Activated T-helper 9 cell treated with anti-CD3 and anti-CD28 coated beads, Interleukin-2, amount 50 U/mL, for 16 hours (primary cell): ENCODE measurements around the gene DOCK4.

Experiments
- DNase-seq: peaks from one replicate; pipeline ENCODE4 v3.0.0-alpha.2; 2020; ENCODE audit warnings: low read depth

DOCK4 gene

DNA sequence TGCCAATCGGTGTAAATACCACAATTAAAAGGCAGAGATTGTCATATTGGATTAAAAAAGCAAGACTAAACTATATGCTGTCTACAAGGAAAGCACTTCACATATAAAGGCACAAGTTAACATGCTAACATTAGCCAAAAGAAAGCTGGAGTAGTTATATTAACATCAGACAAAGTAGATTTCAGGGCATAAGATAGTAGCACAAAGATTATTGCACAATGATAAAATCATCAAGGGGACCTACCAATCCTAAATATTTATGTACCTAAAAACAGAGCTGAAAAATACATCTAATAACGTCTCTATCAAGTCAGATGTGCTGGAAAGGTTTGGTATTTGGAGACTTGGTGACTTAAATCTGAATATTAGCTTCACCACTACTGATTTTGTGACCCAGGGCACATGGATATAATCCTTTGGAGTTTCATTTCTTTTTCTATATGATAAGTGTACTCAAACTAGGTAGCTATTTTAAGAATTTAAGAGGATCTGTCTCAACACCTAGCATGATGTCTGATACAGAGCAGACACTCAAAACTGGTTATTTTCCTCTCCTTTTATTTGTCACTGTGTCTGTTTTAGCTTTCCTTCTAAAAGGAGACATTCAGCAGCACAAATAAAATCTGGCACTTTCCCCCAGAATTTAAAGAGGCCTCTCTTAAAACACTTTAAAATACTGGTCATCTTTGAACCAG, 156.5 kb downstream of the DOCK4 start:
- DNase-seq: no peak

DNA sequence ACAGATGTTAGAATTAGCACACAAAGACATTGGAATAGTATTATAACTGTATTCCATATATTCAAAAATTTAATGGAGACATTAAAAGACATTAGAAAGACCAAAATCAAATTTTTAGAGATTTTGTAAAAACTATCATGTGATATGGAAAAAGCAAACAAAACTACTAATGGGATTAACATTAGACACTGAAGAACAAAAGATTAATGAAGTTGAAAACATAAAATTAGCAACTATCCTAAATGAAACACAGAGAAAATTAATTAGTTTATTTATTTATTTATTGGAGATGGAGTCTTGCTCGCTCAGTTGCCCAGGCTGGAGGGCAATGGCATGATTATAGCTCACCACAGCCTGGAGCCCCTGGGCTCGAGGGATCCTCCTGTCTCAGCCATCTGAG, 158.8 kb downstream of the DOCK4 start:
- no peak for DNase-seq

DNA sequence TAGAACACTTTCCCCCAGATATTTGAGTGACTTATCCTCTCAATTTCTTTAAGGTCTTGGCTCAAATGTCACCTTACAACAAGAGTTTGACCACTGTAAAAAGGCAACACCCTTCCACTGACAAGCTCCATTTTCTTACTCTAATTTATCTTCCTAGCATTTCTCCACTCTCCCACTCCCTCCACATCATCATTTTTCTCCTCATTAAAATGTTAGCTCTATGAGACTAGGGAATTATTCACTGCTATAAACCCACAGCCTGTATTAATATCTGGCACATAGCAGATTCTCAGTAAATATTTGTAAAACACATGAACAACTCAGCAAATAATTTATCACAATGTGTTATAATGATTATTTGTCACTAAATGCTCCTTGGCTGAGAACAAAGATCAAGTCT, 161.0 kb downstream of the DOCK4 start:
- no peak for DNase-seq

DNA sequence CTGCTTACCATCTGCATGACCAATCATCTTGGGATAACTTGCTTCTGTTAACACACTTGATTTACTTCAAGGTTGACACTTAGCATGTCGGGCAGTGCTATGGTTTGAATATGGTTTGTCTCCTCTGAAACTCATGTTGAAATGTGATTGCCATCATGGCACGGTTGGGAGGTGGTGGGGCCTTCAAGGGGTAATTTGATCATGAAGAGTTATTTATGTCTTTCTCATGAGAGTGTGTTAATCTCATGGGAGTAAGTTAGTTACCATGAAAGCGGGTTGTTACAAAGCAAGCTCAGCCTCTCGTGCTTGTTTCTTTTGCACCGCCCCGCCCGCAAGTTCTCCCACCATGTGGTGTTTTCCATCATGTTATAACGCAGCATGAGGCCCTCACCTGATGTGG, 163.6 kb downstream of the DOCK4 start:
- no peak for DNase-seq

DNA sequence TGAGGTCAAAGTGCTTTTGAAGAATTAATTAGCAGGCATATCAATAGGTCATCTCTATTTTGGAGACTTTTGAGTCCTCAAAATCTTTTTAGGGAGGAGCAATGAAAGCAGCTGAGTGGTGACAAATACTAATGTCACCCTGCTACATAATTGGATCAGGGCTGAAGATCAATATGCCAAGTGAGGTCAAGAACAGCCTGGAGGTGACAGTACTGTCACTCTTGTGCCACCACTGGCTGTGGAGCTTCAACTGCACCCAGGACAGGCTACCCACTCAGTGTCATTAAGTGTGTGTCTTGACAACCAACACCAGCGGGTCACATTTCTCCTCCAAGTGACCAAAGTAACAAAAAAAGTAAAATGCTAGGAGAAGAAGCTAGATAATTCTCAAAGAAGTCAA, 167.8 kb downstream of the DOCK4 start:
- no peak for DNase-seq

DNA sequence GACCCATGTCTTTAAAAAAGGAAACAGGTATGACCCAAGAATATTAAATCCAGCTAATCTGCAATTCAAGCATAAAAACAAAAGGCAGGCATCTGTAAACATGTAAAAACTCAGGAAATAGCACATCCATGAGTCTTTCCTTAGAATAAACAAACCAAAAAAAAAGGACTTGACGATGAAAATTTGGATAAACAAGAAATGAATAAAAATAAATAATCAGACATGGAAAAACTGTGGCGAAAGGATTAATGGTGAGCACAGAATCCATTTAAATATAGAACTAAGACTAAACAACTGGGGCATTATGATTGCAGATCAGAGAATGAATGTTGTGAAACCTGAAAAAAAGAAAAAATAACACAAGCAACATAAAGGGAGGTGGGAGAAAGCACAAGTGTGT, 170.1 kb downstream of the DOCK4 start:
- DNase-seq: no peak

DNA sequence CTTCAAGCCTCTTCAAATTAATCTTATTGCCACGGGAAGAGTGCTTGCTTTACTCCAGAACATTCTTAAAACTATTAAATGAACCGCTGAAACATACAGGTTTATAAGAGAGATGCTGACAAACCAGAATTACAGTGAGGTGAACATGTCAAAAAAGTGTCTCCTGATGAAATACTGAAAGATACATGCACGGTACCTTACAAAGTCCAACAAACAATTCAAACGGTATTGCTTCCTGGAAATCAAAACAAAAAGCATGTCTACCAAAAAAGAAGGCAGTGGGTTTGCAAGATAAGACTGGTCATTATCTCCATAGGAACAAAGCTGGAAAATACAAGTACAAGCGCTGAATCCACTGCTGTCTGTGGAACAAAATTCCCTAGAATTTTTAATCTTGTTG, 174.5 kb downstream of the DOCK4 start:
- no peak for DNase-seq

DNA sequence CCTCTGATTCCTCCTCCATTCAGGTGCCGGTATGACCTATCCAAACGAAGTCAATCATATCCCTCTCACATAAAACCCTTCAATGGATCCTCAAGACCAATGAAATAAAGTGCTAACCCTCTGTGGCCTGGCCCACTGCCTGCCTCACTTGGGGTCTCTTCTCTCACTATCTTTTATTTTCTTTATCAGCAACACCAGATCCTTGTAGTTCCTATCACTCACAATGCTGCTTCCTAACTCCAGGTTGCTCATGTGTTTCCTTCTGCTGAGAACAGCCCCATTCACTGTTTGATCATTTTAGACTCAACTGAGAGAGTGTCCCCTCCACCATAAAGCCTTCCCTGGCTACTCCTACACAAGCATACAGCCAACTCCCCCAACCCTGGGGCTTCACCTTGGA, 180.6 kb downstream of the DOCK4 start:
- DNase-seq: no peak

DNA sequence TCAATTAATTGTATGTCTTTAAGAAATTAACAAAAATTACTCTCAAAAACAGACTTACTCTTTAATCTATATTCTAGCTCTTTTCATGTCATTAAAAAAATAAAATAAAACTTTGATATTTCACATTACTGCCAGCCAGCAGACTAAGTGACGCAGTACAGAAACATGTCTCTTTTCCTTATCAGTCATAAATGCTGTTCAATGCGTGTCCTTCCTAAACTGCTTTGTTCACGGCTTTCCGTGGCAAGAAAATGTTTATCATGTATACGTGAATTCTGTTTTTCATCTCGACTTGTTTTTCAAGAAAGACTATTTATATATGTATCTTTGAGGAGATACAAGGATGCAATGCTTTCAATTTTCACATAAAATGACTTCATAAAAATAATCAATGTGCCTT, 182.4 kb downstream of the DOCK4 start:
- DNase-seq: no peak

DNA sequence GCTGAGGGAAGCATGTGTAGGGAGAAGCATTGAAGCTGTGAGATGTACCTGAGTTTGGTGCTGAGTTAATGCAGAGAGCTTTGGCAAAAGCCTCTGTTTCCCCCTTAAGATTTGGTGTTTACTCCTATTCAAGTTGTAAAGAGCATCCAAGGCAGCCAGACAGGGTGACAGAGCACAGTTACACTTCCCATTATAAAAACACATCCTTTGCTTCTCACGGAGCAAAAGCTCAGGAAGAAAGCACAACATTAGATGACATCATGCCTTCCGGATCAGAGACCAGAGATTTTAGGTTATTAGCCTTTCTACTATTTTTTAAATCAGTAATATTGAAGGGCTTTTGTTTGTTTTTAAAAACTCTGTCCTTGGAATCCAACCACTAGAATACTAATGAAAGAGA, 182.9 kb downstream of the DOCK4 start:
- DNase-seq: no peak

DNA sequence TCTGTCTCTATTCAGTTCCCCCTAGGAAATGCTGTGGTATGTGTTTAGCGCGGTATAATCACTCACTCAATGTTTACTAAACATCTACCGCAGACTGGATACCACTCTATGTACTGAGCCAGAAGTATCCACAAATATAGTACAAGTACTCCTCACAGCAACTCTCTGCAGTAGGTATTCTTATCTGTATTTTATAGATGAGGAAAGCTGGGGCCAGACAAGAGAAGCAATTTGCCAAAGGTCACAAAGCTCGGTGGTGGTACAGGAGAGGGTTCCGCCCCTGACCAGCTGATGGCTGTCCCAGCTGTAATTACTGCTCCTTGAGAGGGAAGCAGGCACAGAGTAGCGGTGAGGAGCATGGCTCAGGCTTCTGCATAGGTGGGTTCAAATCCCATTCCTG, 184.1 kb downstream of the DOCK4 start:
- DNase-seq: no peak

DNA sequence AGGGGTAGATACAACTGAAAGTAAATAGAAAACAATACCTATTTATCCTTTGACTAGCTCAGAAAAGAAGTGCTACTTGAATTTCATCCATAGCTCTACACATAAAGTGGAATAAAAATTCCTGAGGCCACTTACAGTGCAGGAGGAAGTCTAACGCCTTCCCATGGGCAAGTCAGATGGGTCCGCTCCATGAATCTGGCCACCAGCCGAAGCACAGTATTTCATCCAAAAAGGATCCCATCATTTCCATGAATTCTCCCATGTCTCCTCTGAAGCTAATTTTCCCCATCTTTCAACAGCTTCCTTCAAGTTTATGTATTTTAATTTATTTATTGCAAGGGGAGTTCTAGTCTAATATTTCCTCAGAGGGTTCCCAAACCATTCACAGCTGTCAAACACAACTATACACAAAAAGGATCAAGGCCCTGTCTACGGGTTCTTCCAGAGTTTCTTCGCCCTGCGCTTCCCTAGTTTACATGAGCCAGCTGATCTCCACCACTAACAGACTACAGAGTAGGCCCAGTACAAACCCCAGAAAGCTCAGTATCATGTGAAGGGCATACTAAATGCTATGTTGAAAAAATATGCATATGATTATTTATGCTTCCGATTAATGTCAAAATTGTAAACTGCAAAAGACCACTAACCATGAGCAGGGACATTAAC, 184.7 kb downstream of the DOCK4 start:
- no peak for DNase-seq

DNA sequence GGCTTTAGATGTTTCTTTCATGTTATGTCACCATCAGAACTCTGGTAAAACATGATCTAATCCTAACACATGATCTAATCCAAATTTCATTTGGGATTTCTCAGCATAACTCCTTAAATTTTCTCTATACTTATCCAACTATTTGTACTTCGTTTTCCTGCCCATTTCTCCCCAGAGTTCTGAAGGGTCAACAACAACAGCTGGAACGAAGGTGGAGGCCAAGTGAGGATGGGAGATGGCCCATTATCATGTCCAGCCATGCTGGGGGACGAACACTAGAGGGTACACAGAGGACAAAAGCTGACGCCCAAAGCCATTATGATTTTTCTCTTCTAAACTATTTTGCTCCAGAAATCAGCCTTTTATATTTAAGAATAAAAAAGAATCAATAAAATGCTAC, 185.4 kb downstream of the DOCK4 start:
- no peak for DNase-seq

DNA sequence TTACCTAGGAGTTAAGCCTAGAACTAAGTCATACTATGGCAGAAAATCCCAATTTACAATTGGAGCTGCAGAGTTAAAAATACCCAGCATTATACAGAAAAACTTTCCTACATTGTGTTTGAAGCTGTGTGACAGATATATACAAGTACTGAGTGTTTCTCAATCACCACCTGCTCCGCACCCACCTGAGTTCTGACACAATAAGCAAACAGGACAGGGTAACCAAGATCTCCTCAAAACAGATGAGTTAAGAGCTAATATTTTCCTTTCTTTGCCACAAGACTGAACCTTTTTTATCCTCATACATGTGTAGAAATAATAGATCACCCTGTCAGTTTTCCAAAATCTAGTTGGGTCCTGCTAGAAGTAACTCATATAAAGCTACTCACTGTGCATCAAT, 186.3 kb downstream of the DOCK4 start:
- DNase-seq: no peak

DNA sequence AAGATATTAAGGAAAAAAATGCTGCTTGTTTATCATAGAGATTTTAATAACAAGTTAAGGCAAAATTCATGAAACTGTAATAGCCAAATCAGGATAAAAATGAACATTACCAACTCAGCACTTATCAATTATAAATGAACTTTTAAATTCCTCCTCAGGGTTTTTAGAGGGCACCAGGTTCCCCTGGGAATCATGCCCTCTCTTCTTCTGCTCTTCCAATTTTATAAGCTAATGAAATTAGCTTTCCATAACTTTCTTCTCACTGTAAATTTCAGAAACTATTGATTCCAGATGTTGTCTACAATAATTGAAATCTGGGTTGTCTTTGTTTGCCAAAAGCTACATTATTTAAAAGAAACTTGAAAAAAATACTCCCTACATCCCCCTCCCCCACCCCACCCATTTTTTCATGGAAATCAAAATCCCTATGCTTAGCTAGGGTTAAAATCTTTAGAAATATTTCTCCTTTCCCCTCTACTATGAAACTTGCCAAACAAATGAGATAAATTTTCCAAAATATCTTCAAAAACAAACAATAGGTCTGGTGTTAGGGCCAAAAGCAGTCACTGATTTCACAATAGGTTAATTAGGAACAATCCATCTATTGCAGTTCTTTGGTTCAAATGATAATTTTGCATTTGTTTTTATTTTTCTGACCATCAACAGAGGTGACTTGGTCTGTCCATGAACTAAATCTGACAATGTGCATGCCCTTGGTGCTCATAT, 187.7 kb downstream of the DOCK4 start:
- DNase-seq: no peak

DNA sequence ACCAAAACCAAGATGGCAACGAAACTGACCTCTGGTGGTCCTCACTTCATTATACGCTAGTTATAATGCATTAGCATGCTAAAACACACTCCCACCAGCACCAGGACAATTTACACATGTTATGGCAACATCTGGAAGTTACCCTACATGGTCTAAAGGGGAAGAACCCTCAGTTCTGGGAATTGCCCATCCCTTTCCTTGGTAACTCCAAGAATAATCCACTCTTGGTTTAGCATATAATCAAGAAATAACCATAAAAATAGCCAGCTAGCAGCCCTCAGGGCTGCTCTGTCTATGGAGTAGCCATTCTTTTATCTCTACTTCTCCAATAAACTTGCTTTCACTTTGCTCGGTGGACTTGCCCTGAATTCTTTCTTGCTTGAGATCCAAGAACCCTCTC, 191.1 kb downstream of the DOCK4 start:
- no peak for DNase-seq

DNA sequence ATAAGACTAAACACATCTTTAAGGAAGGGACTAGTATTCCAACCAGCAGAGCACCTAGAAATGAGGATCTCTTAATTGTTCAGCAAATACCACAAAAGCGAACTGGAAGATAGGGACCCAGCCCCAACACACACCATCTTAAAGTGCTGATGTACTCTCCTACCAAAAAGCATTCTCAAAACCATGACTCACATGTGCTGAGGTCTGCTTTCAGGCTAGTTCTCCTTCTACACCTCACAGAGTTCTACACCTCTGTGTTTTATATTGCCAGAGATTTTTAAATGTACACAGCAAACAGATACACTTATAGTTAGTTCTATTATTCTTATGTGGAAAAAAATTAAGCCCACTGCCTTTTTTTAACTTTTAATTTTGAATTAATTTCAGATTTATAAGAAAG, 191.9 kb downstream of the DOCK4 start:
- DNase-seq: no peak

DNA sequence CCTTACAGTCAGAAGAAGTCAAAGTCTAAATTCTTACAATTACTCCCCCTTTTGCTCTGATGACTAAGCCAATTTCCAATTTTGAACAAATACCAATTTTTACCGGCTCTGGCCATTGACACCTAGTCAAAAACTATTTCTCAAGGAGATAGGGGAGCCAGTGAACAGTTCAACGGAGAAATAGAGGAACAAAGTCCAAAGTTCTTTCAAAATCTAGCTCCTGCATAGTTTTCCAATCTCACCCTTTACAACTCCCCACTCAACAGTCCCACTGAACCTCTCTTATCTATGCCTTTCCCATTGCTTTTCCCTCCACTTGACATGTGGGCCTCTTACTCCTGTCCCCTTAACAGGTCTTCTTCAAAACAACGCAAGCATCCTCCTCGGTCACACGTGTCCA, 192.9 kb downstream of the DOCK4 start:
- no peak for DNase-seq

DNA sequence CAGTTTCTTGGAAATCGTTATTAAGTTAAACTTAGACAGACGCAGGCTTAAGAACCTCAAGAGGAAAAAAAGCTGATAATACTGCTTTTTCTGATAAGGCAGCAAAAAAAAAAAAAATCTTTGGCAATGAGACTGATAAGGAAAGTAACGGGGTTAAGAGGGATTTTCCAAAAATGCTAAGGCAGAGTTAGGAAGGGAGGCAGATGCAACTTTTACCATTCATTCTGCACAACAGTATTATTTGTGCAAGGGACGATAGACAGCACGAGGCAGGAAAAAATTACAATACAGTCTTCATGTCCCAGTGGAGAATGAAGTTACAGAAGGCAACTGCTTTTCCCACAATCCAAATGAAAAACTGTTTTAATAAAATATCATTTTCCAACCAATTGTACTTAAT, 194.0 kb downstream of the DOCK4 start:
- DNase-seq: no peak

DNA sequence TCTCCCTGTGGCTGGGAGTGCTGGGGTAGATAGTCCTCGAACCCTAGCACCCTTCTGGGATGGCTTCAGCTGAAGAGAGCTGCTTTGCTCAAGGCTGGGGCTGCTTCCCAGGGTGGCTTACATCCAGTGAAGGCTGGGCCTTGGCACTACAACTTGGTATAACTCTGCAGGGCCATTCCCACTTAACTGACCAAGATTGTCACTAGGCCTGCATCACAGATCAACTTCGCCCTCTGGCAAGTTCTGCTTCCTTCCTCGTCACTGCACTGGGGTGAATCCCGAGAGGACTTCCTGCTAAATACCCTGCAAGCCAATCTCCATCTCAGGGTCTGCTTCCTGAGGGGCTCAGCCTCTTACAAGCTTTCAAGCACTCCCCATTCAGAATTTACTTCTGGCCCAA, 195.2 kb downstream of the DOCK4 start:
- no peak for DNase-seq

DNA sequence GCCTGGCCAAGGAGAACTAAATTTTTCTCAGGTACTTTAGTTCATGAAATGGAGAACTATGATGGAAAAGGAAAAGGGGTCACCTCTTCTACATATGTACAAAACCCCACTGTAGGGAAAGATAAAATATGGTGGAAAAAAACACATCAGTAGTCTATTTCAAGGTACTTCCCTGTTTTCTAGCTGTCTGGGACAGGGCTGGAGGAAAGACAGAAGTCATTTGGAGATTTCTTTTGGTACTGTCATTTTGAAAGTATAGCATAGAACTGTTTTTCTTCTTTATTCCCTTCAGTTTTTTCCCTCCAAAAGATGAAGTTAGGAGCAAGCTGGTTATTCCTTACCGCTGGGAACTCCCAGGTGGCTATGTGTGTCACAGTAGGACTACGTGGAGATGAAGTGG, 196.1 kb downstream of the DOCK4 start:
- no peak for DNase-seq

DNA sequence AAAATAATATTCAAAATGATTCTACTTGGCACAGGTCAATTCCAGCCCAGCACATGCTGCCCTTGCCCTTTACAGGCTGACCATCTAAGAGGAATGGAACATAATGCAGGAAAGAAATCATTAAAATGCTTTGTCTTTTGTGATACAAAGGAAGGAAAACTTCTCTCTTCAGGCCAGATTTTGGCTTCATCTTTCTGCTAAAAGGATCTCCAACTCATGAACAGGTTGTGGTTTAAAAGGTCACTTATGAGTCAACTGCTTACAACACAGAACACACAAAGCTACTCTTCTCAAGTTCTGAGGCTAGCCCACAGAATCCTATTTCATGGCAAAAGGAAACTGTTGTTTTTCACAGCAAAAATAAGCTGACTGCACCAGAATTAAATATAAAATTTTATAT, 197.1 kb downstream of the DOCK4 start:
- no peak for DNase-seq

DNA sequence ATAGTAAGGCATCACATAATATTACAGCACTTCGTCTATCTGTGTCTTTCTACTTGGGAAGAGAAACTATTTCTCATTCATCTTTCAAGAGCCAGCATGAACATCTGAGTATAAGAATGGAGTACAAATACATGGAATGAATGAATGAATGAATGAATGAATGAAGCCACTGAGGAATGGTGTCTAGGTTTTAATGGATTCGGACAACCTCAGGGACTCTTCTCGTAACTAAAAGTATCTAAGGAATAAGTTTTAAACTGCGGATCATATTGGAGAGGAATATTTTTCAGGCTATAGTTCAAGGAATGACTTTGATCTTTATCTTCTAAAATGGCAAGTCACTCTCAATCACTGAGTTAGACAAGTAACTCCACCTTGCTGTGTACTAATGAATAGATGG, 199.0 kb downstream of the DOCK4 start:
- DNase-seq: no peak

DNA sequence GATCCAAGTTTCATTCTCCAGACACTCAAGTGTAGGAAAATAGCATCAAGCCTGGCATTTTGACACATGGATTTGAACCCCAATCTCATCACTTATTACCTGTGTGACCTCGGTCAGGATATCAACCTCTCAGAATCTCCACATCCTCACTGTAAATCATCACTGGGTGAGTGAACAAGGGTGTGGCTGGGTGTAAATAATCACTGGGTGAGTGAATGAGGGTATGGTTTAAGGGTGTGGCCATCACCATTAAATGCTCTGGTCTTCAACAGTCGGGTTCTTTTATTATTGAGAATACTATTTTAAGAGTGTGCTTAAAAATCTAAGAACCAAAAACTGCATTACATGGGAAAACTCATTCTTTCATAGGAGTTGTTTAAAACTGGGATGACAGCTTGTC, 200.1 kb downstream of the DOCK4 start:
- DNase-seq: no peak
